ENCODE data around the gene DPYSL5. TPM values are rescaled to one million over a fixed set of nuclear protein-coding genes. Genes with fewer than 3 reads are reported as not detected.

Gene DPYSL5
- total and polyA plus RNA-seq, 10 of the 15 experiments (the other 5 are each of a cell fraction or from before 2014, with no cell fraction given) = not detected

DNA sequence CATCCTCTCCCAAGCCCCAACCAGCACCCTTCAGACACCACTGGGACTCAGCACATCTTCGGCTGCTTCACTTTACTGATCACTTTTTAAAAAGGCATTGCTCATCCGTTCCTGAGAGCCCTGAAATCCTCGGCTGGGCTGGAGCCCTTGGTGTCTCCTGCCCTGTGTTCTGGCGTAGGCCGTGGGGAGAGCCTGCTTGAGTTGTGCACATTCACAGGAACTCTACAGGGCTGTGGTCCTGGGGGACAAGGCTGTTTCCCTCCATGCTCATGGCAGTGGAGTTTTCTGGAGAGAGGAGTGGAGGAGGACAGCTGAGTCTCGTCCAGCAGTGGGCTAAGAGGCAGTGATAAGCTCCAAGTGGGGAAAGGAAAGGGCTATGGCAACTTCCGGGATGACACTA lies 46.1 kb upstream of the DPYSL5 start:
- intact Hi-C loops (cut with micrococcal nuclease; ENCODE audit: unreplicated experiment) = no loop called here
- no peaks in the 10 kb centered on the region for H3K27me3 ChIP-seq (replicated peaks in 1 of 2; ENCODE audit: control insufficient read depth in 2 of 2, insufficient read depth in 2 of 2, low read length in 1 of 2)
- no peak for FAIRE-seq
- ChIA-PET CTCF (no interaction called here), SMC1A (ENCODE audit: uncharacterized antibody, unreplicated experiment) (no interaction called here), POLR2A (no interaction called here), RAD21 (ENCODE audit: unreplicated experiment) (no interaction called here)
- H3K4me1 ChIP-seq (ENCODE audit: control insufficient read depth, insufficient read depth, low read length) = no peaks in the 10 kb centered on the region
- WGBS (ENCODE audit: insufficient coverage, insufficient replicate concordance, low lambda C conversion rate, missing lambda C conversion rate) = 94% methylated on average over 7 of the region's 7 CpGs
- H4K20me1 ChIP-seq (ENCODE audit: control insufficient read depth, insufficient read depth) = no peaks in the 10 kb centered on the region
- no peak overlapping the region for H2AFZ ChIP-seq (ENCODE audit: control insufficient read depth, low read depth, low read length)
- in situ Hi-C loops (cut with MboI) = no loop called here
- peaks cover 0 to 3% of the 10 kb centered on the region in 2 experiments; a peak in 2 of 4 replicates for H3K36me3 ChIP-seq (ENCODE audit: control insufficient read depth in 2 of 2, insufficient read depth in 2 of 2, low read length in 1 of 2)
- no peak overlapping the region for H3K4me2 ChIP-seq (ENCODE audit: control insufficient read depth, insufficient read depth)
- H3K27ac ChIP-seq (ENCODE audit: control insufficient read depth, insufficient read depth) = no peak overlapping the region
- no peaks in the 10 kb centered on the region for H3K9me3 ChIP-seq (replicated peaks; ENCODE audit: control insufficient read depth, insufficient read depth, low read length)
- H3K9ac ChIP-seq (ENCODE audit: control insufficient read depth, insufficient read depth, low read length) = no peak overlapping the region
- no peak for DNase-seq (ENCODE audit: low read depth, low spot score)
- H3K4me3 ChIP-seq = no peak overlapping the region
- no peak for ATAC-seq
- no TSS peak for BruUV-seq (replicated peaks)
- no peaks in the 10 kb centered on the region for H3K79me2 ChIP-seq (ENCODE audit: control insufficient read depth, insufficient read depth, low read length)
- TF ChIP-seq ZNF592 (IDR thresholded peaks at IDR 0.05) (no peak), SREBF2 (IDR thresholded peaks at IDR 0.05; ENCODE audit: low read length) (no peak), KAT2A (conservative IDR thresholded peaks at IDR 0.05; ENCODE audit: control insufficient read depth, low read depth, low read length) (no peak), TCF7 (IDR thresholded peaks at IDR 0.05; ENCODE audit: borderline replicate concordance) (no peak), SMC3 (IDR thresholded peaks at IDR 0.05; ENCODE audit: borderline replicate concordance, low read length) (no peak), SKIL (IDR thresholded peaks at IDR 0.05; ENCODE audit: low read depth, poor library complexity, severe bottlenecking) (no peak), NFIC (IDR thresholded peaks at IDR 0.05; ENCODE audit: low read depth, low read length) (no peak), SP1 (IDR thresholded peaks at IDR 0.05; ENCODE audit: low read depth, low read length) (no peak), POU2F2 (IDR thresholded peaks at IDR 0.05; ENCODE audit: borderline replicate concordance, low read depth, low read length) (no peak), FOS (IDR thresholded peaks at IDR 0.05; ENCODE audit: borderline replicate concordance, extremely low read depth, insufficient read length) (no peak), ZZZ3 (IDR thresholded peaks at IDR 0.05; ENCODE audit: control insufficient read depth, insufficient read length, low read depth) (no peak), PAX8 (IDR thresholded peaks at IDR 0.05) (no peak), EZH2 (IDR thresholded peaks at IDR 0.05; ENCODE audit: borderline replicate concordance, control insufficient read depth, low read depth, low read length) (no peak)
- TF ChIP-seq, protein P1, sequence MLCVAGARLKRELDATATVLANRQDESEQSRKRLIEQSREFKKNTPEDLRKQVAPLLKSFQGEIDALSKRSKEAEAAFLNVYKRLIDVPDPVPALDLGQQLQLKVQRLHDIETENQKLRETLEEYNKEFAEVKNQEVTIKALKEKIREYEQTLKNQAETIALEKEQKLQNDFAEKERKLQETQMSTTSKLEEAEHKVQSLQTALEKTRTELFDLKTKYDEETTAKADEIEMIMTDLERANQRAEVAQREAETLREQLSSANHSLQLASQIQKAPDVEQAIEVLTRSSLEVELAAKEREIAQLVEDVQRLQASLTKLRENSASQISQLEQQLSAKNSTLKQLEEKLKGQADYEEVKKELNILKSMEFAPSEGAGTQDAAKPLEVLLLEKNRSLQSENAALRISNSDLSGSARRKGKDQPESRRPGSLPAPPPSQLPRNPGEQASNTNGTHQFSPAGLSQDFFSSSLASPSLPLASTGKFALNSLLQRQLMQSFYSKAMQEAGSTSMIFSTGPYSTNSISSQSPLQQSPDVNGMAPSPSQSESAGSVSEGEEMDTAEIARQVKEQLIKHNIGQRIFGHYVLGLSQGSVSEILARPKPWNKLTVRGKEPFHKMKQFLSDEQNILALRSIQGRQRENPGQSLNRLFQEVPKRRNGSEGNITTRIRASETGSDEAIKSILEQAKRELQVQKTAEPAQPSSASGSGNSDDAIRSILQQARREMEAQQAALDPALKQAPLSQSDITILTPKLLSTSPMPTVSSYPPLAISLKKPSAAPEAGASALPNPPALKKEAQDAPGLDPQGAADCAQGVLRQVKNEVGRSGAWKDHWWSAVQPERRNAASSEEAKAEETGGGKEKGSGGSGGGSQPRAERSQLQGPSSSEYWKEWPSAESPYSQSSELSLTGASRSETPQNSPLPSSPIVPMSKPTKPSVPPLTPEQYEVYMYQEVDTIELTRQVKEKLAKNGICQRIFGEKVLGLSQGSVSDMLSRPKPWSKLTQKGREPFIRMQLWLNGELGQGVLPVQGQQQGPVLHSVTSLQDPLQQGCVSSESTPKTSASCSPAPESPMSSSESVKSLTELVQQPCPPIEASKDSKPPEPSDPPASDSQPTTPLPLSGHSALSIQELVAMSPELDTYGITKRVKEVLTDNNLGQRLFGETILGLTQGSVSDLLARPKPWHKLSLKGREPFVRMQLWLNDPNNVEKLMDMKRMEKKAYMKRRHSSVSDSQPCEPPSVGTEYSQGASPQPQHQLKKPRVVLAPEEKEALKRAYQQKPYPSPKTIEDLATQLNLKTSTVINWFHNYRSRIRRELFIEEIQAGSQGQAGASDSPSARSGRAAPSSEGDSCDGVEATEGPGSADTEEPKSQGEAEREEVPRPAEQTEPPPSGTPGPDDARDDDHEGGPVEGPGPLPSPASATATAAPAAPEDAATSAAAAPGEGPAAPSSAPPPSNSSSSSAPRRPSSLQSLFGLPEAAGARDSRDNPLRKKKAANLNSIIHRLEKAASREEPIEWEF (IDR thresholded peaks at IDR 0.05; ENCODE audit: insufficient replicate concordance, low read depth, low read length) = no peak

All from GM12878 (cell line).